Measurements from ENCODE around the gene PRM2.

DNA sequence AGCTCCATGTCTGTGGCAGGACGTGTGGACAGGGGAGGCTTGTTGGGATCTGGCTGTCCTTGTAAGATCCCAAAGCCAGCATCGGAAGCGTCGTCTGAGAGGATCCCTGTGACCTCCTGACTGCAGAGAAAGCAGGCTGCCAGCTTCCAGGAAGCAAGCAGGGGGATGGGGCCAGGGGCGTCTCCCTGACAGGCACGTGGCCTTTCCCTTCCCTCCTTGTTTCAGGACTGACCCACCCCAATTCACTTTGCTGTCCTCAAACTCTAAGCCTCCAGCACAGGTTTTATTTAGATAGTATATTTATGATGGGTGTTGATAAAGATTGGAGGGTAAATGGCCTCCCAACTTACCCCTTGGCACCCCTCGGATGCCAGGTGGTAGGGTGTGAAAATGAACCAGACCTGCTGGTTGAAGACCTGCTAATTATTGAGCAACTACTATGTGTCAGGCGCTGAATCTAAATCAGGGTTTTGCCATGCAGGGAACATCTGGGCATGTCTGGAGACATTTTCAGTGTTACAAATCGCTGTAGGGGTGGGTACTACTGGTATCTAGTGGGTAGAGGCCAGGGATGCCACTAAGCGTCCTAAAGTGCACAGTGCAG, 44.8 kb downstream of the PRM2 start:
- no peak for TF ChIP-seq EZH2phosphoT487 (IDR thresholded peaks at IDR 0.05; ENCODE audit: unreplicated experiment)
- no peak for TF ChIP-seq EZH2 (IDR thresholded peaks at IDR 0.05; ENCODE audit: low read depth, unreplicated experiment)
- TF ChIP-seq POLR2AphosphoS5 (IDR thresholded peaks at IDR 0.05; ENCODE audit: low read depth): no peak
- TF ChIP-seq, protein P1, sequence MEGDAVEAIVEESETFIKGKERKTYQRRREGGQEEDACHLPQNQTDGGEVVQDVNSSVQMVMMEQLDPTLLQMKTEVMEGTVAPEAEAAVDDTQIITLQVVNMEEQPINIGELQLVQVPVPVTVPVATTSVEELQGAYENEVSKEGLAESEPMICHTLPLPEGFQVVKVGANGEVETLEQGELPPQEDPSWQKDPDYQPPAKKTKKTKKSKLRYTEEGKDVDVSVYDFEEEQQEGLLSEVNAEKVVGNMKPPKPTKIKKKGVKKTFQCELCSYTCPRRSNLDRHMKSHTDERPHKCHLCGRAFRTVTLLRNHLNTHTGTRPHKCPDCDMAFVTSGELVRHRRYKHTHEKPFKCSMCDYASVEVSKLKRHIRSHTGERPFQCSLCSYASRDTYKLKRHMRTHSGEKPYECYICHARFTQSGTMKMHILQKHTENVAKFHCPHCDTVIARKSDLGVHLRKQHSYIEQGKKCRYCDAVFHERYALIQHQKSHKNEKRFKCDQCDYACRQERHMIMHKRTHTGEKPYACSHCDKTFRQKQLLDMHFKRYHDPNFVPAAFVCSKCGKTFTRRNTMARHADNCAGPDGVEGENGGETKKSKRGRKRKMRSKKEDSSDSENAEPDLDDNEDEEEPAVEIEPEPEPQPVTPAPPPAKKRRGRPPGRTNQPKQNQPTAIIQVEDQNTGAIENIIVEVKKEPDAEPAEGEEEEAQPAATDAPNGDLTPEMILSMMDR (conservative IDR thresholded peaks at IDR 0.05; ENCODE audit: low read depth in 2 of 2): no peak
